B cell (primary cell): ENCODE data around the gene ERP44. TPM values are rescaled to one million over a fixed set of nuclear protein-coding genes. Genes with fewer than 3 reads are reported as not detected.
A peak's percentile ranks its signal among the peaks of the same experiment; 100 is the strongest.
"Not testable (repeated sequence)": the region's sequence is repeated elsewhere in the genome, so short reads cannot be mapped to it uniquely, and the experiment has no call there.

Source experiments
- ATAC-seq: fragments of 200-7000 bp; cut with Tn5 transposase; one replicate; pipeline ENCODE4 v1.10.0; 2021; ENCODE audit warnings: low read depth, mild to moderate bottlenecking, moderate number of reproducible peaks, moderate library complexity
- CTCF ChIA-PET: fragments of 350-600 bp; sonication (Branson Sonifier 250); formaldehyde crosslinking; loops from one replicate; lab custom pipeline; 2021; ENCODE audit warnings: antibody characterized with exemption, inconsistent platforms; lab: Charles Lee
- POLR2A ChIA-PET: fragments of 350-600 bp; sonication (Branson Sonifier 250); formaldehyde crosslinking; loops from one replicate; lab custom pipeline; 2021; ENCODE audit warnings: antibody characterized with exemption; lab: Charles Lee
- DNase-seq: peaks from one replicate; pipeline ENCODE4 v3.0.0; 2013
- H2AFZ ChIP-seq: 2 replicates; pipeline ENCODE4 v1.6.1; 2012; ENCODE audit warnings: mild to moderate bottlenecking, low read depth, low read length; ENCODE audit not compliant: insufficient read depth, poor library complexity, severe bottlenecking
- H3K27ac ChIP-seq, 2 donors: 1 replicate in 1 of 2; 2 replicates in 1 of 2; pipeline ENCODE4 v1.5.1; 2012 to 2013; ENCODE audit warnings: low read length in 2 of 2, mild to moderate bottlenecking in 2 of 2, moderate library complexity in 1 of 2
- H3K27me3 ChIP-seq, 4 experiments: fragments of 200-600 bp in 1 of 4; sonication (generic) in 1 of 4; replicated peaks in 1 of 4; 1 replicate in 2 of 4; 2 replicates in 2 of 4; pipeline versions ENCODE4 v1.6.1 to v1.7.0; 2013 to 2016; ENCODE audit warnings: low read length in 3 of 4, mild to moderate bottlenecking in 2 of 4, mixed read lengths in 1 of 4, moderate library complexity in 1 of 4; ENCODE audit not compliant: insufficient read depth in 4 of 4, control insufficient read depth in 3 of 4; ENCODE audit errors: control extremely low read depth in 1 of 4
- H3K36me3 ChIP-seq, 2 experiments: replicated peaks in 1 of 2; 1 replicate in 1 of 2; 2 replicates in 1 of 2; pipeline versions ENCODE4 v1.6.1 to v1.7.1; 2013; ENCODE audit warnings: low read length in 1 of 2; ENCODE audit not compliant: insufficient read depth in 2 of 2, control insufficient read depth in 1 of 2; ENCODE audit errors: control extremely low read depth in 1 of 2, extremely low read depth in 1 of 2
- H3K4me1 ChIP-seq, 2 donors: fragments of 200-600 bp in 1 of 2; sonication (generic) in 1 of 2; 1 replicate in 1 of 2; 2 replicates in 1 of 2; pipeline versions ENCODE4 v1.5.1 to v1.6.1; 2013 to 2017; ENCODE audit warnings: low read length in 2 of 2; ENCODE audit not compliant: control insufficient read depth in 2 of 2, insufficient read depth in 2 of 2
- H3K4me2 ChIP-seq: replicated peaks from 2 replicates; pipeline ENCODE3; 2012; ENCODE audit warnings: mild to moderate bottlenecking, low read depth, low read length; ENCODE audit not compliant: poor library complexity, severe bottlenecking
- H3K4me3 ChIP-seq, 5 experiments: fragments of 200-600 bp in 1 of 5; sonication (generic) in 1 of 5; 1 replicate in 3 of 5; 2 replicates in 2 of 5; pipeline versions ENCODE4 v1.5.1 to v1.7.0; 2011 to 2016; ENCODE audit warnings: low read length in 4 of 5, mild to moderate bottlenecking in 4 of 5, low read depth in 2 of 5, control low read depth in 1 of 5, moderate library complexity in 1 of 5; ENCODE audit not compliant: insufficient read depth in 1 of 5; ENCODE audit errors: control extremely low read depth in 1 of 5, extremely low read depth in 1 of 5
- H3K79me2 ChIP-seq: fragments of 200-600 bp; sonication (generic); one replicate; pipeline ENCODE4 v1.6.0; 2016; ENCODE audit warnings: low read length; ENCODE audit not compliant: control insufficient read depth, insufficient read depth
- H3K9ac ChIP-seq: fragments of 200-600 bp; sonication (generic); 2 replicates; pipeline ENCODE4 v1.6.1; 2017; ENCODE audit warnings: mild to moderate bottlenecking, low read length, moderate library complexity
- H3K9me3 ChIP-seq, 3 donors: one replicate each; pipeline versions ENCODE4 v1.6.1 to v1.7.1; 2013; ENCODE audit warnings: low read length in 2 of 3; ENCODE audit not compliant: control insufficient read depth in 2 of 3, insufficient read depth in 1 of 3; ENCODE audit errors: control extremely low read depth in 1 of 3
- H4K20me1 ChIP-seq: 2 replicates; pipeline ENCODE4 v1.6.0; 2012; ENCODE audit warnings: mild to moderate bottlenecking, low read length; ENCODE audit not compliant: insufficient read depth, control insufficient read depth, poor library complexity, severe bottlenecking
- H3K27ac Mint-ChIP-seq: one replicate; pipeline ENCODE4 v1.8.0; 2021; ENCODE audit warnings: mixed read lengths
- H3K27me3 Mint-ChIP-seq: one replicate; pipeline ENCODE4 v1.8.0; 2021; ENCODE audit warnings: mixed read lengths
- H3K4me1 Mint-ChIP-seq: one replicate; pipeline ENCODE4 v1.8.0; 2021; ENCODE audit warnings: mixed read lengths
- H3K4me3 Mint-ChIP-seq: one replicate; pipeline ENCODE4 v1.8.0; 2021; ENCODE audit warnings: mixed read lengths
- H3K9me3 Mint-ChIP-seq: one replicate; pipeline ENCODE4 v1.8.0; 2022; ENCODE audit warnings: mixed read lengths; ENCODE audit not compliant: insufficient read depth
- EZH2 ChIP-seq: IDR thresholded peaks from 2 replicates; pipeline ENCODE4 v1.6.1; 2012; ENCODE audit warnings: borderline replicate concordance, low read depth, mild to moderate bottlenecking, moderate library complexity, low read length; ENCODE audit not compliant: insufficient read depth, poor library complexity, severe bottlenecking
- WGBS: methylation state at CpG from one replicate; pipeline ENCODE4 v1.1.5; 2013; ENCODE audit warnings: missing lambda C conversion rate; ENCODE audit not compliant: insufficient coverage; 5-methylcytosine and 5-hydroxymethylcytosine counted together
- intact Hi-C: fragments of 100-400 bp; cut with micrococcal nuclease; formaldehyde crosslinking; loops from one replicate; pipeline ENCODE4 v1.10.0; 2022
- polyA plus RNA-seq: library from polyadenylated mRNA; depleted of rRNA; stranded (reverse); fragments of >200 nt; gene quantifications from 2 replicates; pipeline ENCODE4 v1.2.3, GENCODE V29; 2012
- total RNA-seq, 2 donors: library from RNA; stranded (reverse); fragments of 120-200 nt in 1 of 2; gene quantifications; 1 replicate in 1 of 2; 2 replicates in 1 of 2; pipeline versions ENCODE4 v1.2.3 to v1.2.4, GENCODE V29; 2013 to 2022
- TF ChIP-seq, protein P1 (sequence below): fragments of 200-600 bp; IDR thresholded peaks from one replicate; pipeline ENCODE4 v1.8.0; 2022; ENCODE audit warnings: antibody characterized with exemption, mild to moderate bottlenecking

The ERP44 gene
- total and polyA plus RNA-seq, 2 donors (not counting 1 experiment from before 2014, with no cell fraction given) = 10.5 to 18.4 TPM

DNA sequence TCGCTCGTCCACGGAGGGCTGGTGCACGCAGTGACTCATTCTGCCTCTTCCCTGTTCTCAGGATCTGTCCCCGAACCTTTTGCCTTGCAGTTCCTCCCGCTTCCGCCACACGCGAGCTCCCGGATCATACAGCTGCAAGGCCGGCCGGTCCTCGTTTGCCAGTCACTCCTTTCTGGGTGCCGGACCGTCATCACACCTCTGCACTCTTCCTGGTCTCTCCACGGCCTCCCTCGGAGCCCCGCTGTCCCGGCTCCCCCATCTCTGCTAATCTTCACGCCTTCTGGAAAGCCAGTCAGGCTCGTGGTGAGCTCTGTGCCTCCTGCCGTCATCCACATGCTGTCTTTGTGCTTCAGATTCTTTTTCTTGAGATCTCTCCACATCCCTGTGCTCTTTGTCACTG, 100.5 kb downstream of the ERP44 start:
- H3K36me3 ChIP-seq = peaks cover 0 to 8% of the 10 kb centered on the region in 2 experiments
- TF ChIP-seq, protein P1, sequence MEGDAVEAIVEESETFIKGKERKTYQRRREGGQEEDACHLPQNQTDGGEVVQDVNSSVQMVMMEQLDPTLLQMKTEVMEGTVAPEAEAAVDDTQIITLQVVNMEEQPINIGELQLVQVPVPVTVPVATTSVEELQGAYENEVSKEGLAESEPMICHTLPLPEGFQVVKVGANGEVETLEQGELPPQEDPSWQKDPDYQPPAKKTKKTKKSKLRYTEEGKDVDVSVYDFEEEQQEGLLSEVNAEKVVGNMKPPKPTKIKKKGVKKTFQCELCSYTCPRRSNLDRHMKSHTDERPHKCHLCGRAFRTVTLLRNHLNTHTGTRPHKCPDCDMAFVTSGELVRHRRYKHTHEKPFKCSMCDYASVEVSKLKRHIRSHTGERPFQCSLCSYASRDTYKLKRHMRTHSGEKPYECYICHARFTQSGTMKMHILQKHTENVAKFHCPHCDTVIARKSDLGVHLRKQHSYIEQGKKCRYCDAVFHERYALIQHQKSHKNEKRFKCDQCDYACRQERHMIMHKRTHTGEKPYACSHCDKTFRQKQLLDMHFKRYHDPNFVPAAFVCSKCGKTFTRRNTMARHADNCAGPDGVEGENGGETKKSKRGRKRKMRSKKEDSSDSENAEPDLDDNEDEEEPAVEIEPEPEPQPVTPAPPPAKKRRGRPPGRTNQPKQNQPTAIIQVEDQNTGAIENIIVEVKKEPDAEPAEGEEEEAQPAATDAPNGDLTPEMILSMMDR = no peak
- TF ChIP-seq EZH2 = no peak
- peak overlapping the region; percentile 6 for H3K27ac Mint-ChIP-seq
- no peaks in the 10 kb centered on the region for H3K9me3 Mint-ChIP-seq
- H3K27me3 Mint-ChIP-seq = no peaks in the 10 kb centered on the region
- 98% methylated on average over 22 of the region's 22 CpGs for WGBS
- H3K4me1 ChIP-seq = no peaks in the 10 kb centered on the region
- H3K4me3 ChIP-seq = no peak overlapping the region
- H3K4me1 Mint-ChIP-seq = peaks cover 4% of the 10 kb centered on the region
- DNase-seq (no peak), ATAC-seq (no peak)
- H2AFZ ChIP-seq = no peak overlapping the region
- no peak overlapping the region for H3K4me3 Mint-ChIP-seq
- CTCF ChIA-PET = no interaction called here
- H3K9me3 ChIP-seq = peaks cover 0 to 4% (median 2%) of the 10 kb centered on the region in 3 donors
- POLR2A ChIA-PET = no interaction called here
- H3K27me3 ChIP-seq = no peaks in the 10 kb centered on the region
- H3K79me2 ChIP-seq = no peaks in the 10 kb centered on the region
- no peaks in the 10 kb centered on the region for H4K20me1 ChIP-seq
- no peak overlapping the region for H3K4me2 ChIP-seq
- intact Hi-C loops = no loop called here
- H3K9ac ChIP-seq = no peak overlapping the region
- no peak overlapping the region for H3K27ac ChIP-seq

DNA sequence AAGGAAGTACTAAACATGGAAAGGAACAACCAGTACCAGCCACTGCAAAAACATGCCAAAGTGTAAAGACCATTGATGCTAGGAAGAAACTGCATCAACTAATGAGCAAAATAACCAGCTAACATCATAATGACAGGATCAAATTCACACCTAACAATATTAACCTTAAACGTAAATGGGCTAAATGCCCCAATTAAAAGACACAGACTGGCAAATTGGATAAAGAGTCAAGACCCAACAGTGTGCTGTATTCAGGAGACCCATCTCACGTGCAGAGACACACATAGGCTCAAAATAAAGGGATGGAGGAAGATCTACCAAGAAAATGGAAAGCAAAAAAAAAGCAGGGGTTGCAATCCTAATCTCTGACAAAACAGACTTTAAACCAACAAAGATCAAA, 108.3 kb downstream of the ERP44 start:
- intact Hi-C loops, H4K20me1 ChIP-seq, CTCF ChIA-PET, H3K4me3 ChIP-seq, H3K27me3 ChIP-seq, H3K27me3 Mint-ChIP-seq, H3K79me2 ChIP-seq, H3K4me1 ChIP-seq, H3K27ac ChIP-seq, H3K36me3 ChIP-seq, H3K27ac Mint-ChIP-seq, H3K4me2 ChIP-seq, H3K9ac ChIP-seq, H3K9me3 Mint-ChIP-seq, POLR2A ChIA-PET, H3K4me1 Mint-ChIP-seq, ATAC-seq, H2AFZ ChIP-seq, DNase-seq, H3K4me3 Mint-ChIP-seq: not testable (repeated sequence)
- no CpG with 5 or more reads among the region's 2 CpGs for WGBS
- H3K9me3 ChIP-seq = peaks cover 0 to 12% (median 0%) of the 10 kb centered on the region in 3 donors
